ENCODE results near the gene DCLRE1B.

- TF ChIP-seq CTCF (IDR thresholded peaks at IDR 0.05) (no peak), POLR2A (IDR thresholded peaks at IDR 0.05) (no peak)
Observed at GRCh38 chr1:113903501-113904292, 1.4 kb upstream of the DCLRE1B start.

Data from Peyer's patch (tissue), 4 donors.